Right lobe of liver (tissue), 6 donors: ENCODE results near the gene LCLAT1. TPM values are rescaled to one million over a fixed set of nuclear protein-coding genes. Genes with fewer than 3 reads are reported as not detected.

Experiments used
- ATAC-seq, 4 donors: fragments of 200-7000 bp; cut with Tn5 transposase; one replicate each; pipeline ENCODE4 v1.9.1; 2020; ENCODE audit warnings: mild to moderate bottlenecking in 4 of 4, moderate library complexity in 4 of 4
- DNase-seq, 3 donors: peaks; one replicate each; pipeline ENCODE4 v3.0.0-alpha.2; 2020
- H3K27ac ChIP-seq, 3 donors: fragments of 200-600 bp; one replicate each; pipeline ENCODE4 v1.8.0; 2022
- H3K27me3 ChIP-seq, 2 donors: fragments of 200-600 bp; one replicate each; pipeline ENCODE4 v1.8.0; 2022
- H3K36me3 ChIP-seq, 4 donors: fragments of 200-600 bp; sonication (generic) in 1 of 4; one replicate each; pipeline versions ENCODE4 v1.5.1 to v1.8.0; 2017 to 2022; ENCODE audit warnings: control low read depth in 1 of 4
- H3K4me1 ChIP-seq, 4 donors: fragments of 200-600 bp; sonication (generic) in 1 of 4; one replicate each; pipeline versions ENCODE4 v1.5.1 to v1.8.0; 2017 to 2022; ENCODE audit warnings: control low read depth in 1 of 4
- H3K4me3 ChIP-seq, 3 donors: fragments of 200-600 bp; one replicate each; pipeline ENCODE4 v1.8.0; 2022
- H3K9me3 ChIP-seq, 4 donors: fragments of 200-600 bp; sonication (generic) in 1 of 4; one replicate each; pipeline versions ENCODE4 v1.5.1 to v1.8.0; 2017 to 2022; ENCODE audit warnings: control low read depth in 1 of 4
- CTCF ChIP-seq, 4 donors: fragments of 200-600 bp in 3 of 4; fragments of 450-650 bp in 1 of 4; IDR thresholded peaks; one replicate each; pipeline versions ENCODE4 v1.5.1 to v1.8.0; 2016 to 2022; ENCODE audit warnings: antibody characterized with exemption in 4 of 4, mild to moderate bottlenecking in 2 of 4
- POLR2A ChIP-seq: fragments of 450-650 bp; IDR thresholded peaks from one replicate; pipeline ENCODE4 v1.6.1; 2017; ENCODE audit warnings: antibody characterized with exemption, mild to moderate bottlenecking
- WGBS: methylation state at CpG from one replicate; pipeline ENCODE4 v1.1.6; 2018; ENCODE audit warnings: low coverage, low lambda C conversion rate; ENCODE audit not compliant: insufficient coverage; ENCODE audit errors: missing lambda C conversion rate; 5-methylcytosine and 5-hydroxymethylcytosine counted together
- intact Hi-C, 2 donors: fragments of 100-400 bp; cut with DNase I; formaldehyde crosslinking; loops; one replicate each; pipeline versions ENCODE4 v1.11.2 to v1.14.1; 2022
- total RNA-seq, 6 experiments: library from RNA; depleted of rRNA in 2 of 6; stranded (reverse); fragments of >200 nt in 2 of 6; fragmentation: NEBNext Ultra II Directional in 3 of 6; extraction: Animal tissue kit (Norgen Biotek cat#: 25700) in 3 of 6; gene quantifications; one replicate each; pipeline versions ENCODE4 v1.1.0 to v1.2.4, GENCODE V29; 2016 to 2023
- donor health status: DM: no; HTN: yes; CAD: no.
- donor health status: DM: no; HTN: no; CAD: no.
- donor health status: DM: no; HTN: no; CAD: no.
- donor health status: DM: no; HTN: yes; CAD: no.
- donor health status: DM: no; HTN: yes; CAD: no.

LCLAT1 gene
- total RNA-seq, 6 experiments from 2014 or later: 11.1 to 14.0 (median 12.0) TPM

DNA sequence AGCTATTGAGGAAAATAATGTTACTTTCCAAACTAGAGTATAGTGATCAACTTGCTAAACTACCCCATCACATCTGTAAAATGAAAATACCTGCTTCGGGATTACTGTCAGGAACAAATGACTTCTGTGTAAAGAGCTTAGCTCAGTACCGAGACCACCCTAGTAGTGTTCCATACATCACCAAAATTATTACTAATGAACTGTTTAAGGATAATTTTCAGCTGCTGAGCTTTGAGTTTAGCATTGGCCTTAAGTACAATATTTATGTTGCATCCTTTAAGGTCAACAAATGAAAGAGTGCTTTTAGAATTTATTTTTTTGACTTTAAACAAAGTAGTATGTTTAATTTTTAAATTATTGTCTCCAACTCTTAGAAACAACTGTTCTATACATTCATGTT lies 144.1 kb downstream of the LCLAT1 start:
- intact Hi-C loops: no loop called here
- Histone ChIP-seq H3K4me1 (no peaks in the 10 kb centered on the region), H3K27me3 (no peaks in the 10 kb centered on the region), H3K9me3 (no peaks in the 10 kb centered on the region), H3K27ac (no peak overlapping the region), H3K36me3 (no peaks in the 10 kb centered on the region), H3K4me3 (no peak overlapping the region)
- DNase-seq (no peak), ATAC-seq (no peak)
- WGBS: 100% methylated on average over 2 of the region's 2 CpGs
- TF ChIP-seq CTCF (IDR thresholded peaks at IDR 0.05): no peak
- no peak for TF ChIP-seq POLR2A

DNA sequence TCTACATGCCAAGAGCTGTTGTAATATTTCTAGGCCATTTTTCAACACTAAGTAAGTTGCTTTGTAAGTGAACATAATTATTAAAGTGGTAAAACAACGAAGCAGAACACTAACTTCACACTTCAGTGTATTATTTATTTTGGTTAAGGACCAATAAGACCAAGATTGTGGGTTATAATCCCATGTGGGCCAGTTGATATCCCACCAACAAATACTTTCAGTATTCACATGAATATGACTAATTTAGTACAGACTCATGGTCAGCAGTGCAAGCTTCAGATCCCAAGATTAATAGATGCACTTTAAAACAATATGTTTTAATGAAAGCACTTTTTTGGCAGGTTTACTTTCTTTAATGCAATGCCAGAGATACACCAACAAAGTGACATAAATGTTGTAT lies 154.3 kb downstream of the LCLAT1 start:
- 86% methylated on average over 1 of the region's 1 CpG for WGBS
- TF ChIP-seq CTCF (IDR thresholded peaks at IDR 0.05) (no peak), POLR2A (no peak)
- Histone ChIP-seq H3K4me1 (no peaks in the 10 kb centered on the region), H3K27me3 (no peaks in the 10 kb centered on the region), H3K36me3 (no peaks in the 10 kb centered on the region), H3K9me3 (no peaks in the 10 kb centered on the region), H3K4me3 (no peak overlapping the region), H3K27ac (no peak overlapping the region)
- intact Hi-C loops: no loop called here
- no peak for DNase-seq
- no peak for ATAC-seq

DNA sequence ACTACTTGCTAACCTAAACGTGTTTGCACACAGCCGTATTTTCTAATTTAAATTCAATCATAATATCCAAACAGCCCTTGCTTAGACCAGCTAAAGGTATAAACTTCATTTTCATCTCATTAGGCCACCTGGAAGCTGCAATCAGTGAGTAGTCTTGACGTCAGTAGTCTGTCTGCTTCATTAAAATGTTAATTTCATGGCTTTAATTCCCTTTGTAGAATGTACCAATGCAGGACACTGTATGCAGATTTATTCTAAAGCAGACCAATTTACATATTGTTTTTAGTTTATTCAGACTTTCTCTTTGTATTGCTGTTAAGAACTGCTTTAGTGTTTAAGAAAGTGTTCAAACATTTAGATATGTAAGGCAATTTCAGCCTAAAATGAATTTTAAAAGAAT lies 158.2 kb downstream of the LCLAT1 start:
- WGBS: 78% methylated on average over 3 of the region's 3 CpGs
- no peaks in the 10 kb centered on the region for H3K36me3 ChIP-seq
- TF ChIP-seq CTCF (IDR thresholded peaks at IDR 0.05) (no peak), POLR2A (no peak)
- H3K4me3 ChIP-seq: no peak overlapping the region
- ATAC-seq (no peak), DNase-seq (no peak)
- no peak overlapping the region for H3K27ac ChIP-seq
- intact Hi-C loops: no loop called here
- H3K27me3 ChIP-seq: no peaks in the 10 kb centered on the region
- no peaks in the 10 kb centered on the region for H3K4me1 ChIP-seq
- H3K9me3 ChIP-seq: no peaks in the 10 kb centered on the region

DNA sequence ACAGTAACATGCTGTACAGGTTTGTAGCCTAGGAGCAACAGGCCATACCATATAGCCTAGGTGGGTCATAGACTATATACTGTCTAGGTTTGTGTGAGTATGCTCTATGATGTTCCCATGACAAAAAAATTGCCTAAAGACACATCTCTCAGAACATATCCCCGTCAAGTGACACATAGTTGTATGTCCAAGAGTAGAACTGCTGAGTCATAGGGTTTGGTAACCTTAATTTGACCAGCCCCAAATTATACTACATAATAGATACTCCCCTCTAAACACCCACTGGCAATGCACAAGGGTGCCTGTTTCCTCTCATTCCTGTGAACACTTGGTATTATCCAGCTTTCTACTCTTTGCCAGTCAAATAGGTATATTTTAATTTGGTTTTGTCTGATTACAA lies 161.6 kb downstream of the LCLAT1 start:
- intact Hi-C loops: no loop called here
- whole genome bisulfite sequencing: no CpG with 5 or more reads among the region's 1 CpG
- Histone ChIP-seq H3K27ac (no peak overlapping the region), H3K9me3 (no peaks in the 10 kb centered on the region), H3K4me3 (no peak overlapping the region), H3K4me1 (no peaks in the 10 kb centered on the region), H3K36me3 (no peaks in the 10 kb centered on the region), H3K27me3 (no peaks in the 10 kb centered on the region)
- ATAC-seq (no peak), DNase-seq (no peak)
- TF ChIP-seq POLR2A (no peak), CTCF (IDR thresholded peaks at IDR 0.05) (no peak)

DNA sequence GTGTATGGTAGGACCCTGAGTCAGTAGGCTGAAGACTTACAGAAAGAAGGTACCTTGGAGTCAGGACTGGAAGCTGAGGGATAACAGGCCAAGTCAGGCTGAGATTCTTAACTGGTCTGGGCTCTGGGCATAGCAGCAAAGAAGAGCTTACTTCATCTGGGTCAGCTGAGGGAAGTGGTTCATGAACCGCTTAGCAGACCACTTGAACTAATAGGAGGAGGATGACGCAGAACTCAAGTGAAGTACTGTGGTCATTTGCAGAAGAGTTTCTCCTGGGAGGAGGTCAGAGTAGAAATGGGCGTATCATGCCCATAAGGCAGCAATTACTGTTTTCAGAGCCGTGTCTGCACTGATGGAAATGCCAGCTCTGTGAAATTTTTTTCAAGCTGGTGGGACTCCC lies 164.5 kb downstream of the LCLAT1 start:
- no peaks in the 10 kb centered on the region for H3K27me3 ChIP-seq
- H3K4me3 ChIP-seq: no peak overlapping the region
- DNase-seq: no peak
- no peaks in the 10 kb centered on the region for H3K4me1 ChIP-seq
- 67% methylated on average over 4 of the region's 4 CpGs for WGBS
- TF ChIP-seq POLR2A: no peak
- no peak for TF ChIP-seq CTCF (IDR thresholded peaks at IDR 0.05)
- H3K9me3 ChIP-seq: no peaks in the 10 kb centered on the region
- H3K36me3 ChIP-seq: no peaks in the 10 kb centered on the region
- intact Hi-C loops: no loop called here
- no peak overlapping the region for H3K27ac ChIP-seq
- ATAC-seq: no peak
